Liver (tissue), 9 donors: ENCODE measurements around the gene SLC31A1. TPM values are rescaled to one million over a fixed set of nuclear protein-coding genes. Genes with fewer than 3 reads are reported as not detected.

Experiments used
- DNase-seq: peaks from one replicate; pipeline ENCODE4 v3.0.0-alpha.2; 2017; ENCODE audit warnings: low spot score
- H3K27ac ChIP-seq, 2 donors: one replicate each; pipeline ENCODE4 v1.7.0; 2013; ENCODE audit warnings: inconsistent platforms in 2 of 2, low read length in 2 of 2, control low read depth in 1 of 2, low read depth in 1 of 2, mild to moderate bottlenecking in 1 of 2
- H3K27me3 ChIP-seq, 4 donors: one replicate each; pipeline versions ENCODE4 v1.6.1 to v1.7.0; 2013; ENCODE audit warnings: low read length in 3 of 4, inconsistent platforms in 1 of 4, mild to moderate bottlenecking in 1 of 4, moderate library complexity in 1 of 4; ENCODE audit not compliant: control insufficient read depth in 4 of 4, insufficient read depth in 4 of 4
- H3K36me3 ChIP-seq, 4 donors: one replicate each; pipeline versions ENCODE4 v1.6.1 to v1.7.0; 2013; ENCODE audit warnings: low read length in 3 of 4, mild to moderate bottlenecking in 3 of 4, low read depth in 1 of 4, moderate library complexity in 1 of 4; ENCODE audit not compliant: control insufficient read depth in 4 of 4, insufficient read depth in 3 of 4
- H3K4me1 ChIP-seq, 4 donors: one replicate each; pipeline versions ENCODE4 v1.6.1 to v1.7.0; 2013; ENCODE audit warnings: low read length in 3 of 4, mild to moderate bottlenecking in 3 of 4, moderate library complexity in 1 of 4; ENCODE audit not compliant: control insufficient read depth in 4 of 4, insufficient read depth in 4 of 4
- H3K4me3 ChIP-seq, 3 donors: one replicate each; pipeline versions ENCODE4 v1.6.1 to v1.7.0; 2013; ENCODE audit warnings: low read length in 3 of 3, control low read depth in 1 of 3, low read depth in 1 of 3, mild to moderate bottlenecking in 1 of 3
- H3K9ac ChIP-seq, 2 donors: one replicate each; pipeline ENCODE4 v1.7.0; 2013; ENCODE audit warnings: low read length in 2 of 2, mild to moderate bottlenecking in 2 of 2, moderate library complexity in 2 of 2, control low read depth in 1 of 2, low read depth in 1 of 2
- H3K9me3 ChIP-seq, 4 donors: one replicate each; pipeline versions ENCODE4 v1.6.1 to v1.7.0; 2013; ENCODE audit warnings: low read length in 3 of 4; ENCODE audit not compliant: control insufficient read depth in 4 of 4
- EGR1 ChIP-seq, 2 donors: IDR thresholded peaks; 2 replicates each; pipeline ENCODE4 v1.6.1; 2016 to 2018; ENCODE audit warnings: antibody characterized with exemption in 2 of 2, low read depth in 2 of 2
- FOXA1 ChIP-seq: IDR thresholded peaks from 2 replicates; pipeline ENCODE4 v1.6.1; 2016; ENCODE audit warnings: antibody characterized with exemption
- FOXA2 ChIP-seq: IDR thresholded peaks from 2 replicates; pipeline ENCODE4 v1.6.1; 2016; ENCODE audit warnings: antibody characterized with exemption
- HNF4A ChIP-seq, 2 donors: conservative IDR thresholded peaks; 2 replicates each; pipeline ENCODE4 v1.6.1; 2016; ENCODE audit warnings: antibody characterized with exemption in 2 of 2, mild to moderate bottlenecking in 2 of 2
- HNF4G ChIP-seq: IDR thresholded peaks from 2 replicates; pipeline ENCODE4 v1.6.1; 2016; ENCODE audit warnings: antibody characterized with exemption
- RAD21 ChIP-seq, 2 donors: IDR thresholded peaks; 2 replicates each; pipeline ENCODE4 v1.6.1; 2016; ENCODE audit warnings: antibody characterized with exemption in 2 of 2, mild to moderate bottlenecking in 2 of 2
- SP1 ChIP-seq: IDR thresholded peaks from 2 replicates; pipeline ENCODE4 v1.6.1; 2018; ENCODE audit warnings: antibody characterized with exemption, mild to moderate bottlenecking
- TAF1 ChIP-seq: conservative IDR thresholded peaks from 2 replicates; pipeline ENCODE4 v1.6.1; 2016; ENCODE audit warnings: antibody characterized with exemption, mild to moderate bottlenecking
- WGBS: extraction: QIAGEN DNeasy Blood & Tissue Kit; methylation state at CpG from one replicate; pipeline ENCODE4 v1.1.7; 2013; 5-methylcytosine and 5-hydroxymethylcytosine counted together
- polyA plus RNA-seq, 2 donors: library from polyadenylated mRNA; stranded (reverse) in 1 of 2; unstranded in 1 of 2; fragments of 200-250 nt in 1 of 2; fragments of >200 nt in 1 of 2; fragmentation: Nextera tagmentation in 1 of 2; extraction: Ambion mirVana in 1 of 2; gene quantifications; one replicate each; pipeline versions ENCODE4 v1.2.1 to v1.2.3, GENCODE V29; 2013 to 2015
- total RNA-seq, 2 donors: library from RNA; depleted of rRNA; stranded (reverse); fragments of >200 nt; gene quantifications; one replicate each; pipeline ENCODE4 v1.2.3, GENCODE V29; 2014
- TF ChIP-seq, protein P1 (sequence below): IDR thresholded peaks from 2 replicates; pipeline ENCODE4 v1.6.1; 2016; ENCODE audit warnings: antibody characterized with exemption, mild to moderate bottlenecking
- TF ChIP-seq, protein P2 (sequence below): fragments of 150-350 bp; IDR thresholded peaks from 2 replicates; pipeline ENCODE4 v1.5.1; 2017; ENCODE audit warnings: improper control_type of control experiment, low read depth, low read length; ENCODE audit not compliant: missing input control
- donor health status: healthy.
- donor health status: healthy.
- donor health status: healthy.
- donor health status: healthy.
- donor health status: healthy.

SLC31A1 gene
- total and polyA plus RNA-seq, 4 donors: 26.6 to 96.2 (median 44.9) TPM

GRCh38 chr9:113267911-113268566 is 46.7 kb downstream of the SLC31A1 start:
- H3K4me1 ChIP-seq: peaks cover 0 to 11% (median 7%) of the 10 kb centered on the region in 4 donors
- H3K9me3 ChIP-seq: no peaks in the 10 kb centered on the region
- no peak overlapping the region for H3K27ac ChIP-seq
- H3K9ac ChIP-seq: no peak overlapping the region
- TF ChIP-seq FOXA1 (no peak), HNF4G (no peak), TAF1 (no peak), RAD21 (IDR thresholded peaks at IDR 0.05) (no peak), EGR1 (IDR thresholded peaks at IDR 0.05; ENCODE audit: low read depth in 2 of 2) (no peak), SP1 (no peak)
- TF ChIP-seq, protein P1, sequence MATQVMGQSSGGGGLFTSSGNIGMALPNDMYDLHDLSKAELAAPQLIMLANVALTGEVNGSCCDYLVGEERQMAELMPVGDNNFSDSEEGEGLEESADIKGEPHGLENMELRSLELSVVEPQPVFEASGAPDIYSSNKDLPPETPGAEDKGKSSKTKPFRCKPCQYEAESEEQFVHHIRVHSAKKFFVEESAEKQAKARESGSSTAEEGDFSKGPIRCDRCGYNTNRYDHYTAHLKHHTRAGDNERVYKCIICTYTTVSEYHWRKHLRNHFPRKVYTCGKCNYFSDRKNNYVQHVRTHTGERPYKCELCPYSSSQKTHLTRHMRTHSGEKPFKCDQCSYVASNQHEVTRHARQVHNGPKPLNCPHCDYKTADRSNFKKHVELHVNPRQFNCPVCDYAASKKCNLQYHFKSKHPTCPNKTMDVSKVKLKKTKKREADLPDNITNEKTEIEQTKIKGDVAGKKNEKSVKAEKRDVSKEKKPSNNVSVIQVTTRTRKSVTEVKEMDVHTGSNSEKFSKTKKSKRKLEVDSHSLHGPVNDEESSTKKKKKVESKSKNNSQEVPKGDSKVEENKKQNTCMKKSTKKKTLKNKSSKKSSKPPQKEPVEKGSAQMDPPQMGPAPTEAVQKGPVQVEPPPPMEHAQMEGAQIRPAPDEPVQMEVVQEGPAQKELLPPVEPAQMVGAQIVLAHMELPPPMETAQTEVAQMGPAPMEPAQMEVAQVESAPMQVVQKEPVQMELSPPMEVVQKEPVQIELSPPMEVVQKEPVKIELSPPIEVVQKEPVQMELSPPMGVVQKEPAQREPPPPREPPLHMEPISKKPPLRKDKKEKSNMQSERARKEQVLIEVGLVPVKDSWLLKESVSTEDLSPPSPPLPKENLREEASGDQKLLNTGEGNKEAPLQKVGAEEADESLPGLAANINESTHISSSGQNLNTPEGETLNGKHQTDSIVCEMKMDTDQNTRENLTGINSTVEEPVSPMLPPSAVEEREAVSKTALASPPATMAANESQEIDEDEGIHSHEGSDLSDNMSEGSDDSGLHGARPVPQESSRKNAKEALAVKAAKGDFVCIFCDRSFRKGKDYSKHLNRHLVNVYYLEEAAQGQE: no peak
- H3K27me3 ChIP-seq: no peaks in the 10 kb centered on the region
- no peak for DNase-seq
- H3K36me3 ChIP-seq: peaks cover 14 to 36% (median 31%) of the 10 kb centered on the region in 4 donors
- no peak overlapping the region for H3K4me3 ChIP-seq
- 86% methylated on average over 4 of the region's 4 CpGs for WGBS

DNA sequence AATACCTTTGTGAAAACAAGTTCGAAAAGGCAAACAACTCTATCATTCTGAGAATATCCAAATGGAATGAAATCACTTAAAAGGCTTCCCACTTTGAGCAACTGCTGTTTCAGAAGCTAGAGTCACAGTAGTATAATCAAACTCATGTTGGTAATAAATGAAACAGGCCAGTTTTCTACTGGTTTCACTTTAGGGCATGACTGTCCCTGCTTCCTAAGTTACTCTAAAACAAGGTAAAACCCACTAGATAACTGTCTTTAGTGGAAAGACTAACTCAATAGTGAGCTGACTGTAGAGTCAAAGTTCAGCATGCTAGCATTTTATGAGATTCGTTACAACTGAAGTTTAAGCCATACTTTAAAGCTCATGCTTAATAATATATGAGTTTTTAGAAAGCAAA is 48.0 kb downstream of the SLC31A1 start:
- peaks cover 14 to 36% (median 32%) of the 10 kb centered on the region in 4 donors for H3K36me3 ChIP-seq
- no peak overlapping the region for H3K27ac ChIP-seq
- H3K9me3 ChIP-seq: no peaks in the 10 kb centered on the region
- 62% methylated on average over 2 of the region's 2 CpGs for WGBS
- no peaks in the 10 kb centered on the region for H3K27me3 ChIP-seq
- H3K4me3 ChIP-seq: no peak overlapping the region
- peak; percentile 7 to 19 for TF ChIP-seq HNF4A (conservative IDR thresholded peaks at IDR 0.05)
- no peak for TF ChIP-seq FOXA2
- DNase-seq: no peak
- peaks cover 0 to 17% (median 13%) of the 10 kb centered on the region in 4 donors for H3K4me1 ChIP-seq
- H3K9ac ChIP-seq: no peak overlapping the region

DNA sequence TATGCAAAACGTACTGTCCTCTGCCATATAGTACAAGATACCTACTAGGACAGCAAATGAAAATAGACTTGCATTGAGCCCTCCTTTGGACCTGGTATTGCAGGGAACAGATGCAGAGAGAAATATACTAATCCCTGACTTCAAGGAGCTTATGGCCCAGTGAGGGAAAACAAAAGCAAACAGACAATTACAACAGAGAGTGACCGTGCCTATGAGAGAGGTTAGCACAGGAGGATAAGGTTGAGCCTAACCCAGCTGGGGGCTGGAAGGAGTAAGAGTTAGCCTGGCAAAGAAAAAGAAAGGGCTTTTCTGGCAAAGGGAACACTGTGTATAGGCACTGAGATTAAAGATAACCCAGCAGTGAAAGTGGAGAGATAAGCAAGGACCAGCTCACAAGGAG is 48.5 kb downstream of the SLC31A1 start:
- no peaks in the 10 kb centered on the region for H3K27me3 ChIP-seq
- H3K9ac ChIP-seq: no peak overlapping the region
- H3K4me3 ChIP-seq: no peak overlapping the region
- TF ChIP-seq, protein P2, sequence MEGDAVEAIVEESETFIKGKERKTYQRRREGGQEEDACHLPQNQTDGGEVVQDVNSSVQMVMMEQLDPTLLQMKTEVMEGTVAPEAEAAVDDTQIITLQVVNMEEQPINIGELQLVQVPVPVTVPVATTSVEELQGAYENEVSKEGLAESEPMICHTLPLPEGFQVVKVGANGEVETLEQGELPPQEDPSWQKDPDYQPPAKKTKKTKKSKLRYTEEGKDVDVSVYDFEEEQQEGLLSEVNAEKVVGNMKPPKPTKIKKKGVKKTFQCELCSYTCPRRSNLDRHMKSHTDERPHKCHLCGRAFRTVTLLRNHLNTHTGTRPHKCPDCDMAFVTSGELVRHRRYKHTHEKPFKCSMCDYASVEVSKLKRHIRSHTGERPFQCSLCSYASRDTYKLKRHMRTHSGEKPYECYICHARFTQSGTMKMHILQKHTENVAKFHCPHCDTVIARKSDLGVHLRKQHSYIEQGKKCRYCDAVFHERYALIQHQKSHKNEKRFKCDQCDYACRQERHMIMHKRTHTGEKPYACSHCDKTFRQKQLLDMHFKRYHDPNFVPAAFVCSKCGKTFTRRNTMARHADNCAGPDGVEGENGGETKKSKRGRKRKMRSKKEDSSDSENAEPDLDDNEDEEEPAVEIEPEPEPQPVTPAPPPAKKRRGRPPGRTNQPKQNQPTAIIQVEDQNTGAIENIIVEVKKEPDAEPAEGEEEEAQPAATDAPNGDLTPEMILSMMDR: no peak
- WGBS: 65% methylated on average over 2 of the region's 2 CpGs
- no peaks in the 10 kb centered on the region for H3K9me3 ChIP-seq
- DNase-seq: no peak
- peaks cover 0 to 18% (median 14%) of the 10 kb centered on the region in 4 donors for H3K4me1 ChIP-seq
- H3K27ac ChIP-seq: no peak overlapping the region
- H3K36me3 ChIP-seq: peaks cover 14 to 33% (median 32%) of the 10 kb centered on the region in 4 donors
